Measurements from ENCODE around the gene EFCC1. TPM values are rescaled to one million over a fixed set of nuclear protein-coding genes. Genes with fewer than 3 reads are reported as not detected.

The EFCC1 gene
- total RNA-seq, 6 experiments from 2014 or later: 0.25 to 1.5 (median 0.39) TPM

DNA sequence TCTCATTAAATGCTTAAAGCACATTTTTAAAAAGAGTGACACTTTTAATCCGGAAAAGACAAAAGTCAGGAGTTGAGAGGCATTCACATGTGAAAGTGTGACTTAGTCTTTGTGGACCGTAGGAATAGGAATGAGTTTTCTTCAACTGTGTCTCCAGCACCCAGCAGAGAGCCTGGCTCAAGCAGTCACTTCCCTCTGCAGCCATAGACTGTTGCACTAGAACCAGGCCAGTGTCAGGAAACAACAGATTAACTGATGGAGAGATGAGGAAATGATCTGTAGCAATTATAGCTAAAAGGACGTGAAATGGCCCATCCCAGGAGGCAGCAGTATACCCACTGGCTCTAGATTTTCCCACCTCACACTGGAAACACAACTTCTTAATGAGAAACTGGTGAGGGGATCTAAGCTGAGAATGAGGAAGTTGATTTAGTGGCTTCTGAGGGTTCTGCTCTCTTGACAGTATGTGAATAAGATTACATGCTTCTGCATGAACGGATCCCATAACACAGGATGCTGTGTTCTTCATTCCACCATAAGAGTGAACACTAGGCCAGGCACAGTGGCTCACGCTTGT, 27.0 kb upstream of the EFCC1 start:
- peak in 1 of 4 donors; percentile 20 for ATAC-seq
- Histone ChIP-seq H3K9me3 (no peaks in the 10 kb centered on the region), H3K36me3 (no peaks in the 10 kb centered on the region), H3K4me3 (no peak overlapping the region), H3K27me3 (no peaks in the 10 kb centered on the region), H3K4me1 (peaks cover 0 to 3% (median 0%) of the 10 kb centered on the region in 4 donors), H3K27ac (no peak overlapping the region)
- intact Hi-C loops (cut with DNase I): no loop called here
- TF ChIP-seq, protein P1, sequence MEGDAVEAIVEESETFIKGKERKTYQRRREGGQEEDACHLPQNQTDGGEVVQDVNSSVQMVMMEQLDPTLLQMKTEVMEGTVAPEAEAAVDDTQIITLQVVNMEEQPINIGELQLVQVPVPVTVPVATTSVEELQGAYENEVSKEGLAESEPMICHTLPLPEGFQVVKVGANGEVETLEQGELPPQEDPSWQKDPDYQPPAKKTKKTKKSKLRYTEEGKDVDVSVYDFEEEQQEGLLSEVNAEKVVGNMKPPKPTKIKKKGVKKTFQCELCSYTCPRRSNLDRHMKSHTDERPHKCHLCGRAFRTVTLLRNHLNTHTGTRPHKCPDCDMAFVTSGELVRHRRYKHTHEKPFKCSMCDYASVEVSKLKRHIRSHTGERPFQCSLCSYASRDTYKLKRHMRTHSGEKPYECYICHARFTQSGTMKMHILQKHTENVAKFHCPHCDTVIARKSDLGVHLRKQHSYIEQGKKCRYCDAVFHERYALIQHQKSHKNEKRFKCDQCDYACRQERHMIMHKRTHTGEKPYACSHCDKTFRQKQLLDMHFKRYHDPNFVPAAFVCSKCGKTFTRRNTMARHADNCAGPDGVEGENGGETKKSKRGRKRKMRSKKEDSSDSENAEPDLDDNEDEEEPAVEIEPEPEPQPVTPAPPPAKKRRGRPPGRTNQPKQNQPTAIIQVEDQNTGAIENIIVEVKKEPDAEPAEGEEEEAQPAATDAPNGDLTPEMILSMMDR (IDR thresholded peaks at IDR 0.05): no peak
- TF ChIP-seq POLR2A (IDR thresholded peaks at IDR 0.05): no peak
- no peak for DNase-seq
- 61% methylated on average over 5 of the region's 5 CpGs for WGBS (ENCODE audit: insufficient coverage, low coverage, low lambda C conversion rate, missing lambda C conversion rate)

DNA sequence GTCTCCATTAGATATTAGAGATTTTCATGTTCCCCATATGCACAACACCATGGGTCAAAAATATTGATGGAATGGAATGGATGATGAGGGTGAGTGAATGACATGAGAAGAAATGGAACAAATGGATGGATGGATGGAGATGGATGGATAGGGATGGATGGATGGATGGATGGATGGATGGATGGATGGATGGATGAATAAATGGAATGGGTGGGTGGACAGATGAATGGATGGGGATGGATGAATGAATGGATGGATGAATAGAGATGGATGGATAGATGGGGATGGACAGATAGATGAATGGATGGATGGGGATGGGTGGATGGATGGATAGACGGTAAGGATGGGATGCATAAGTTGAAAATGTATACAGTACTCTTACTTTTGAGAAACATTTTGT, 25.8 kb upstream of the EFCC1 start:
- intact Hi-C loops (cut with DNase I): no loop called here
- 58% methylated on average over 1 of the region's 1 CpG for WGBS (ENCODE audit: insufficient coverage, low coverage, low lambda C conversion rate, missing lambda C conversion rate)
- DNase-seq (no peak), ATAC-seq (no peak)
- Histone ChIP-seq H3K9me3 (no peaks in the 10 kb centered on the region), H3K27me3 (no peaks in the 10 kb centered on the region), H3K27ac (no peak overlapping the region), H3K4me1 (peaks cover 0 to 1% (median 0%) of the 10 kb centered on the region in 4 donors), H3K36me3 (no peaks in the 10 kb centered on the region), H3K4me3 (no peak overlapping the region)
- TF ChIP-seq, protein P1 (IDR thresholded peaks at IDR 0.05): no peak
- no peak for TF ChIP-seq POLR2A (IDR thresholded peaks at IDR 0.05)

DNA sequence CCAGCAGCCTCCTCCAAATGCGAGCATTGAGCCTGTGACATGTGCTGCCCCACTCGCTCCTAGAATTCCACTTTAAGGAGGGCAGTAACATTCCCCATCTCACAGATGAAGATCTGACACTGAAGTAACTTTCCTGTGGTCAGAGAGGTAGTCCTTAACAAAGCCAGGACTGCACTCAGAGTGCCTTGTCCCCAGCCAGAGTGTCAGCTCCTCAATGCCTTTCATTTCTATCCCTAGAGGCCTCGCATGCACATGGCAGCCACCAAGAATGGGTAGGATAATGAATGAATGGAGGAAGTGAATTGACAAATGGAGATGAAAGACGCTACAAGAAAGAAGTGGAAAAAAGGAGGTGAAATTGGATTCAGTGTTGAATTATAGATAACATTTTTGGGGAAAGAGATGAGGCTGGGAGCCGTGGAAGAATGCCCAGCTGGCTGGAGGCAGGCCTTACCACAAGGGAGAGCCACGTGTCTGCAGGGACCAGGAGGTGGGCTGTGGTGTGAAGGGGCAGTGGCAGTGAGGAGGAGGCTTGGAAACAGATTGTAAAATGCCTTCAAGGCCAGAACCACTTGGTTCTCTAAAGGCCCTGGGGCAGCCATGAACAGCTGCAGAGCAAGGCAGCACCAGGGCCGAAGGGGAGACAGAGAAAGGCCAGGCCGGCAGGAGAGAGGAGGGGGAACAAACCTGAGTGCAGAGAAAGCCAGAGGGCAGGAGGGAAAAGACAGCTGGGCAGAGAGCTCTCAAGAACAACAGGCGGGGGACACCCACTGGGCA, 17.6 kb upstream of the EFCC1 start:
- peak in 1 of 3 donors; percentile 28 for DNase-seq
- Histone ChIP-seq H3K36me3 (no peaks in the 10 kb centered on the region), H3K4me3 (no peak overlapping the region), H3K9me3 (no peaks in the 10 kb centered on the region), H3K4me1 (no peaks in the 10 kb centered on the region), H3K27ac (no peak overlapping the region), H3K27me3 (no peaks in the 10 kb centered on the region)
- no peak for ATAC-seq
- WGBS (ENCODE audit: insufficient coverage, low coverage, low lambda C conversion rate, missing lambda C conversion rate): 82% methylated on average over 8 of the region's 9 CpGs
- intact Hi-C loops (cut with DNase I): no loop called here
- TF ChIP-seq, protein P1 (IDR thresholded peaks at IDR 0.05): no peak
- TF ChIP-seq POLR2A (IDR thresholded peaks at IDR 0.05): no peak

DNA sequence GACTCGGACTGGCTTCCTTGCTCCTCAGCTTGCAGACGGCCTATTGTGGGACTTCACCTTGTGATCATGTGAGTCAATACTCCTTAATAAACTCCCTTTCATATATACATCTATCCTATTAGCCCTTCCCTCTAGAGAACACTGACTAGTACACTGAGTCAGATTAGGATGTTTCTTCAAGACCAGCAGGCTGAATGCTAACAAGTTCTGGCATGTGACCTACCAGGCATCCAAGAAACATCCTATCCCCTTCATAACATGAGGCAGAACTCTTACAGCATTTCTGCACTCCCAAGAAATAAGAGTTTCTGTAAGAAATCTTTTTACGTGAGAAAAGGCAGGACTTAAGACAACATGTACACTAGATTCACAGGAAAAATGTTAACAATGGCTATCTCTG, 16.5 kb upstream of the EFCC1 start:
- 81% methylated on average over 3 of the region's 3 CpGs for WGBS (ENCODE audit: insufficient coverage, low coverage, low lambda C conversion rate, missing lambda C conversion rate)
- no peaks in the 10 kb centered on the region for H3K36me3 ChIP-seq
- no peak overlapping the region for H3K4me3 ChIP-seq
- ATAC-seq (no peak), DNase-seq (no peak)
- no peaks in the 10 kb centered on the region for H3K4me1 ChIP-seq
- H3K27ac ChIP-seq: no peak overlapping the region
- no peaks in the 10 kb centered on the region for H3K27me3 ChIP-seq
- TF ChIP-seq POLR2A (IDR thresholded peaks at IDR 0.05): no peak
- TF ChIP-seq, protein P1 (IDR thresholded peaks at IDR 0.05): no peak
- intact Hi-C loops (cut with DNase I): no loop called here
- H3K9me3 ChIP-seq: no peaks in the 10 kb centered on the region
